Cardiac fibroblast (primary cell): ENCODE results near the gene MCAT.

Experiments used
- DNase-seq, 2 donors: peaks; one replicate each; pipeline versions ENCODE4 v3.0.0 to v3.0.0-alpha.2; 2010; ENCODE audit warnings: low read depth in 2 of 2
- H3K4me3 ChIP-seq, 2 donors: replicated peaks in 1 of 2; 1 replicate in 1 of 2; 2 replicates in 1 of 2; pipeline ENCODE4 v1.5.1; 2011; ENCODE audit warnings: low read depth in 2 of 2, low read length in 2 of 2, mild to moderate bottlenecking in 2 of 2, moderate library complexity in 1 of 2
- TF ChIP-seq, protein P1 (sequence below): IDR thresholded peaks from one replicate; pipeline ENCODE4 v1.5.1; 2011; ENCODE audit warnings: low read depth, mild to moderate bottlenecking, low read length, inconsistent platforms

MCAT gene

DNA sequence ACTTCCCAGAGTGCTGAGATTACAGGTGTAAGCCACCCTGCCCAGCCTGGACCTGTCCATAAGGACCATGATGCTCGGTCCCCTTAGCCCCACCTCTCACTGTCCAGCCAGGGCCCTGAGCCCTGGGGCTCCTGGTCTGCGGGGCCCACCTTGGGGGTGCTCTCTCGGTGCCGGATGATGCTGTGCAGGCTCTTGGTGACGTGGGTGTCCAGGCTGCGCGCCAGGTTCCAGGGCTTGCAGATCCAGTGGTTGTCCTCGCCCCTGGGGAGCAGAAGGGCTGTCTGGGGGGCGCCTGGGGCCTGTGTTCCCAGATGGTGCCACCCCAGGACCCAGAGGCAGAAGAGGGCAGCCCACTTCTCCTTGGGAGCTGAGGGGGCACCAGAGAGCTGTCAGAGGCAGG is 30.4 kb upstream of the MCAT start:
- no peak overlapping the region for H3K4me3 ChIP-seq
- no peak for DNase-seq
- TF ChIP-seq, protein P1, sequence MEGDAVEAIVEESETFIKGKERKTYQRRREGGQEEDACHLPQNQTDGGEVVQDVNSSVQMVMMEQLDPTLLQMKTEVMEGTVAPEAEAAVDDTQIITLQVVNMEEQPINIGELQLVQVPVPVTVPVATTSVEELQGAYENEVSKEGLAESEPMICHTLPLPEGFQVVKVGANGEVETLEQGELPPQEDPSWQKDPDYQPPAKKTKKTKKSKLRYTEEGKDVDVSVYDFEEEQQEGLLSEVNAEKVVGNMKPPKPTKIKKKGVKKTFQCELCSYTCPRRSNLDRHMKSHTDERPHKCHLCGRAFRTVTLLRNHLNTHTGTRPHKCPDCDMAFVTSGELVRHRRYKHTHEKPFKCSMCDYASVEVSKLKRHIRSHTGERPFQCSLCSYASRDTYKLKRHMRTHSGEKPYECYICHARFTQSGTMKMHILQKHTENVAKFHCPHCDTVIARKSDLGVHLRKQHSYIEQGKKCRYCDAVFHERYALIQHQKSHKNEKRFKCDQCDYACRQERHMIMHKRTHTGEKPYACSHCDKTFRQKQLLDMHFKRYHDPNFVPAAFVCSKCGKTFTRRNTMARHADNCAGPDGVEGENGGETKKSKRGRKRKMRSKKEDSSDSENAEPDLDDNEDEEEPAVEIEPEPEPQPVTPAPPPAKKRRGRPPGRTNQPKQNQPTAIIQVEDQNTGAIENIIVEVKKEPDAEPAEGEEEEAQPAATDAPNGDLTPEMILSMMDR, result no peak

DNA sequence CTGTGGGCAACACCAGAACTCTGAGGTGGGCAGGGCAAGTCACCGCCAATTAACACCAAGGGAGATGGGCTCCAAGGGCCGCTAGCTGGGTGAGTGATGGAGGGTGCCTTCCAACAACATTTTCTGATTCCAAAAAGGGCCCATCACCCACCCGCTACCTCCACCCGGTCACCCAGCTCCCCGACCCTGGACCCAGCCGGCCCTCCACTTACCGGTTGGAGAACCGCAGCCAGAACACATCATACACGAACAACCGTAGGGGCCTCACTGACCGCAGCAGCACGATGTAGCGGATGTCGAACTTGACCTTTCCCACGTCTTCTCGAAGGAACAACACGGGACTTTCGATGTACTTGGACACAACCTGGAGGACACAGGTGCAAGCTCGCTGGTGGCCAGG is 29.0 kb upstream of the MCAT start:
- no peak overlapping the region for H3K4me3 ChIP-seq
- no peak for DNase-seq
- TF ChIP-seq, protein P1, result no peak

DNA sequence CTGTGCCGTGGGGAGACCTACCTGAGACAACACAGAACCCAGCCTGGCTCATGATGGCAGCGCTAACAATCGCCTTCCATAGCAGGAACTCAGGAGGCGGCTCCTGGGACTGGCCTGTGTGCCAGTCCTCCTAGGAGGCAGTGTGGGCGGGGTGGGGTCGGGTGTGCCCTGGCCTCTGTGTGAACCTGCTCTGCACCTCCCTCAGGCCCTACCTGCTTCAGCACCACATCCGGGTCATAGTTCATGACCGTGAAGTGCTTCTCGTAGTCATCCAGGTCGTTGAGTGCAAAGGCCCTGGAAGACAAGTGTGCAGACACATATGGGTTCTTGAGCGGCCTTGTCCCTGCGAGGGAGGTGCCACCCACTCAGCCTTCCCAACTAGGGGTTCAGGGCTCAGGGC is 28.4 kb upstream of the MCAT start:
- no peak for DNase-seq
- no peak overlapping the region for H3K4me3 ChIP-seq
- TF ChIP-seq, protein P1, result no peak

DNA sequence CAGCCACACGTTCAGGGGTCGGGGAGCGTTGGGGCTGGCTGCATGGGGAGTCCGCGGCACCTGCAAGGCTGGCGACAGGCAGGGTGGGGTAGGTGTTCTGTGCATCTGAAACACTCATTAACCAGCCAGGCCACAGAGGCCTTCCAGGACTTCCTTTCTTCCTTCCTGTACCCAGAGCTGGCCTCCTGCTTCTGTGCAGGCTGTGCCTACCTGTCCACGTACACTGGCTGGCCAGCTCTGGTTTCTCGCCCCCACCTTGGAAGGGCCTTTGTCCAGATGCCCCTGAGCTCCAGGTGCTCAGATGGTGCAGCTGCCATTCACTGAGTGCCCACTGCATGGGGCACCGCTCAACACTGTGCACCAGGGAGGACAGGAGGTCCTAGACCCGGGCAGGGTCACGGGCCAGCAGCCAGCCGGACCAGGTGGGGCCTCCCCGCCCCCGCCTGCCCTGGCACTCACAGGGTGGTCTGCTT is 27.9 kb upstream of the MCAT start:
- TF ChIP-seq, protein P1, result no peak

DNA sequence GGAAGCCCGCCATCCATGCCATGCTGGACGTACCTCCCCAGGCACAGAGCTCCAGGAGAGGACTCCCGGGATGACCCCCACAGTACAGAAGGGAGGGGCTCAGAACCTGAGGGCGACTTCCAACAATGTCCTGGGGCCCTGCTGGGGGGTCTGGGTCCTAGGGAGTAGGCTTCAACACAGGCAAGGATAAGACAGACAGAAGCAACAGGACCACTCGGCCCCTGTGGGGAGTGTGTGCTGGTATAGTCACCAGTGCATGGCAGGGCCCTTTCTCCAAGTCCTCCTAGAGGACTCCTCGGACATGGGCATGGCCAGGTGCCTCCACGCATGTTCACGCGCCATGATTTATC is 26.9 kb upstream of the MCAT start:
- TF ChIP-seq, protein P1, result no peak
- no peak for DNase-seq
- no peak overlapping the region for H3K4me3 ChIP-seq

More for the DNA sequence above, 27.9 kb upstream of the MCAT start:
- DNase-seq, result no peak
- H3K4me3 ChIP-seq, result no peak overlapping the region

DNA sequence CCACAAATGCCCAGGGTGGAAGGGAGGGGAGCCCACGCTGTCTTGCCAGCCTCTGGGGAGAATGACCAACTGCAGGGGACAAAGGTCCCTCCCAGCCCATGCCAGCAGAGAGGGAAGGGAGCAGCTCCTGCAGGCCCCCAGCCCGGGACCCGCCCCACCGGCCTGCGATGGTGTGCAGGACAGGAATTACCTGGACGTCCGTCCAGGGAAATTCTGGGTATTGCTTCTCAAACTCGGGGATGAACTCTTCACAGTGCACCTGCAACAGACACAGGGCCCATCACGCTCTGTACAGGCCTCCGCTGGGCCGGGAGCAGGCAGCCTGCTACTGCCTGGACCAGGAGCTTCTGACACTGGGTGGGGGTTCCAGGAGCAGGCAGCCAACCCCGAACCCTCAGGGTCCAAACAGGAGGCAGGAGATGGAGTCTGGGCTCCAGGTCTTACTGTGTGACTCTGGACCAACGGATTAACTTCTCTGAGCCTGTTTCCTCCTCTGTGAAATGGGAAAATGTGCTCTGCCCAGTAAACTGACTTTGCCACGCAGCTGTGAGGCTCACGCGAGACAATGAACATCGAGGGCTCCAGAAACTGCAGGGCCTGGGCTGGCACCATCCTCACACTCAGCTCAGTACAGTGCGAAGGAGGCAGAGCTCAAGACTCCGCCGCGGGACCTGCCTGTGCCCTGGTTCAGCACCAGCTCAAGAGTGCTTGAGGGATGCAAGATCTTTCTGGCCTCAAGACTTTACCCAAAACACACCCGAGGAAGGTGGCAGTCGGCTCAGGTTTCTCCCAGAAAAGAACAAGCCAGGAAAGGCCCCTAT is 26.3 kb upstream of the MCAT start:
- no peak for DNase-seq
- TF ChIP-seq, protein P1, result no peak
- H3K4me3 ChIP-seq, result no peak overlapping the region
